Right cardiac atrium (tissue), 5 donors: ENCODE results near the gene PRKRA. TPM values are rescaled to one million over a fixed set of nuclear protein-coding genes. Genes with fewer than 3 reads are reported as not detected.

ENCODE experiments used
- ATAC-seq, 2 donors: fragments of 200-7000 bp; cut with Tn5 transposase; one replicate each; pipeline versions ENCODE4 v1.8.0 to v1.9.1; 2020; ENCODE audit warnings: moderate library complexity in 2 of 2, mild to moderate bottlenecking in 1 of 2
- DNase-seq, 3 donors: peaks; one replicate each; pipeline ENCODE4 v3.0.0-alpha.2; 2020
- H3K27ac ChIP-seq: one replicate; pipeline ENCODE4 v1.5.1; 2013; ENCODE audit warnings: mild to moderate bottlenecking, low read length, control low read depth, moderate library complexity
- H3K27me3 ChIP-seq: one replicate; pipeline ENCODE4 v1.6.1; 2013; ENCODE audit not compliant: control insufficient read depth, insufficient read depth
- H3K4me1 ChIP-seq: one replicate; pipeline ENCODE4 v1.6.1; 2013; ENCODE audit warnings: low read length; ENCODE audit not compliant: control insufficient read depth, insufficient read depth
- H3K4me3 ChIP-seq: one replicate; pipeline ENCODE4 v1.5.1; 2013; ENCODE audit warnings: low read length, control low read depth
- H3K9me3 ChIP-seq: one replicate; pipeline ENCODE4 v1.6.1; 2013; ENCODE audit warnings: low read length; ENCODE audit not compliant: control insufficient read depth
- WGBS: extraction: QIAGEN DNeasy Blood & Tissue Kit; methylation state at CpG from one replicate; pipeline ENCODE4 v1.1.7; 2013; 5-methylcytosine and 5-hydroxymethylcytosine counted together
- intact Hi-C, 4 donors: fragments of 100-400 bp; cut with DNase I; formaldehyde crosslinking; loops; one replicate each; pipeline versions ENCODE4 v1.11.0 to v1.14.0; 2022 to 2023
- polyA plus RNA-seq: library from polyadenylated mRNA; stranded (reverse); fragments of 200-250 nt; gene quantifications from one replicate; pipeline ENCODE4 v1.2.3, GENCODE V29; 2013
- total RNA-seq, 4 donors: library from RNA; stranded (reverse); fragmentation: NEBNext Ultra II Directional; extraction: Animal tissue kit (Norgen Biotek cat#: 25700); gene quantifications; one replicate each; pipeline ENCODE4 v1.2.1, GENCODE V29; 2021
- donor health status: healthy with polysubstance abuse.
- donor health status: DM: no; HTN: yes; CAD: no.
- donor health status: DM: no; HTN: no; CAD: no.
- donor health status: DM: no; HTN: yes; CAD: no; lungs with severe emphysema.
- donor health status: DM: yes; HTN: yes; CAD: no.

PRKRA gene
- total and polyA plus RNA-seq, 5 donors = 35.5 to 43.9 (median 37.2) TPM

DNA sequence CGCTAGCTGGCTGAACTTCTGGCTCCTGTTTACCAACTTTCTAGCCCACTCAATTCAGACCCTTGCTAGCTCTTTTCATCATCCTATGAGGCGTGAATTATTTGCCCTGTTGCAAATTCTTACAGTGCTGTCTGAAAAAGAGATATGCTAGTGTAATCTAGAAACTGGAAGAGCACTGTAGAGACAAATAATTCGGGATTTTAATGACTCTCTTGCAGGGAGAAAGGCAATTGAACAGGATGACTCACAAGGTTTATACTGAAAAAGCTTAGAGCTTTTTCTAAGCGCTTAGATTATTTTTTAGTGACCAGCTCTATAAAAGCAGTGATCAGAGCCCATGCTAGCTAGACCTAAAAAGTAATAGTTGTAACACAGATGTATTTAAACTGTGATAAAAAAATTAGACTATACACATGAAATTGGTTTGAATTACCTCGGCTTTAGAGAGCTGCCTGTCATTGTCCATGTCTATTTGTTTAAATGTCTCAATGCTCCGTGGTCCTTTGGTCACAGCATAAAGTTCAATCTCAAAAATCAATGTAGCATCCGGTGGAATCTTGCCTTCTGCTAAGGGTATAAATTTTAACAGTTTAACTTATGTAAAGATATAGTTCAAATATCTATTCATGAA lies 18.4 kb upstream of the PRKRA start:
- 88% methylated on average over 7 of the region's 7 CpGs for WGBS
- H3K27me3 ChIP-seq = no peaks in the 10 kb centered on the region
- intact Hi-C loops = no loop called here
- no peaks in the 10 kb centered on the region for H3K4me1 ChIP-seq
- ATAC-seq (no peak), DNase-seq (no peak)
- H3K4me3 ChIP-seq = no peak overlapping the region
- no peak overlapping the region for H3K27ac ChIP-seq
- no peaks in the 10 kb centered on the region for H3K9me3 ChIP-seq

DNA sequence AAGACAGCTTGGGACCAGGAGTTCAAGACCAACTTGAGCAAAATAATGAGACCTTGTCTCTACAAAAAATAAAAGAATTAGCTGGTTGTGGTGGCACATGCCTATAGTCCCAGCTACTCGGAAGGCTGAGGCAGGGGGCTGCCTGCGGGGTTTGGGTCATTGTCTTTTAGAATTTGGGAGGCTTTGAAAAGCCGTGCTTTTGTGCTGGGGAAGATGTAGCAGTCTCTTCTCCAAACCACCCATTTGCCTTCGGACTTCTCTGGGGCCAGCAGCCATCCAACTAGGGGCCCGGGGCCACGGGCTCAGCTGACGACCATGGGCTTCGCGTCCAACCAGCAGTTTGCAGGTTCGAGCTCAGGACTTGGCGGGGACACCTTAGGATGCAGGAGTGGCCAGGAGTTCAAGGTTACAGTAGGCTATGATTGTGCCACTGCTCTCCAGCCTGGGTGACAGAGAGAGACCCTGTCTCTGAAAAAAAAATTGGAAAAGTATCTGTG lies 6.5 kb upstream of the PRKRA start:
- 88% methylated on average over 11 of the region's 11 CpGs for WGBS
- Histone ChIP-seq H3K27me3 (no peaks in the 10 kb centered on the region), H3K4me3 (no peak overlapping the region), H3K9me3 (no peaks in the 10 kb centered on the region), H3K4me1 (no peaks in the 10 kb centered on the region), H3K27ac (no peak overlapping the region)
- ATAC-seq (no peak), DNase-seq (no peak)
- intact Hi-C loops = no loop called here

DNA sequence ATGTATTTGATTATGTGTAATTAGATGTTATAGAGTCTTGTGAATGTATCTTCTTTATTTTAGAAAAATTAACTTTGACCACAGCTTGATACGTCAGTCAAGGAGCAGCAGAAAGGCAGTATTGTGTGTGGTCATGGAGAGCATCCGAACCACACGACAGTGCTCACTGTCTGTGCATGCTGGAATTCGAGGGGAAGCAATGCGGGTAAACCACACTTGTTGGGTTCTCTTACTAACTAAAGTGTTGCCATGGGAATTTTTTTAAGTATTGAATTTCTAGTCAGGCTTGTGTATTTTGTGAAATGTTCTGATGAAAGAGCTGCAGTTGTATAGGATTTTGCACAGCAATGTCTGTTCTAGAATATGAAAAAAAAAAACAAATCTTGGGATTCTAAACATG lies 5.0 kb upstream of the PRKRA start:
- H3K4me3 ChIP-seq = no peak overlapping the region
- no peaks in the 10 kb centered on the region for H3K4me1 ChIP-seq
- DNase-seq (no peak), ATAC-seq (no peak)
- intact Hi-C loops = no loop called here
- H3K9me3 ChIP-seq = no peaks in the 10 kb centered on the region
- H3K27ac ChIP-seq = no peak overlapping the region
- WGBS = 88% methylated on average over 5 of the region's 5 CpGs
- no peaks in the 10 kb centered on the region for H3K27me3 ChIP-seq

DNA sequence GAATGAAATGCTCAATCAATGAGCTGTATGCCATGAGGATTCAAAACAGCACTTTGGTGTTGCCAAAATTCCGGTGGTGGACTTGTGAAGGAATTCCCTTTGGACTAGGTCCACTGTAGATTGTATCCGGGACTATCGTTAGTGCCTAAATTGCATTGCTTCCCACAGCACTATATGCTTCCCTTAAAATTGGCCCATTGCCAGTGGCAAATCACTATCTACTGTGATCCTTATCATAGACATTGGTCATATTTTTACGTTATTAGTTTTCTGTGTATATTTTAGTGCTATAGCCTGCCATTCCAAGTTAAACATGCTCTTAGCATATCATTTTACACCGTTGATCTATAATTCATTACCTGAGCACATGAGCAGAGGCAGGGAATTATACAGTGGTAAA lies 1.9 kb upstream of the PRKRA start:
- WGBS = 46% methylated on average over 5 of the region's 5 CpGs
- Histone ChIP-seq H3K27me3 (no peaks in the 10 kb centered on the region), H3K4me3 (no peak overlapping the region), H3K27ac (no peak overlapping the region), H3K9me3 (no peaks in the 10 kb centered on the region), H3K4me1 (peaks cover 9% of the 10 kb centered on the region)
- DNase-seq (no peak), ATAC-seq (no peak)
- intact Hi-C loops = no loop called here

DNA sequence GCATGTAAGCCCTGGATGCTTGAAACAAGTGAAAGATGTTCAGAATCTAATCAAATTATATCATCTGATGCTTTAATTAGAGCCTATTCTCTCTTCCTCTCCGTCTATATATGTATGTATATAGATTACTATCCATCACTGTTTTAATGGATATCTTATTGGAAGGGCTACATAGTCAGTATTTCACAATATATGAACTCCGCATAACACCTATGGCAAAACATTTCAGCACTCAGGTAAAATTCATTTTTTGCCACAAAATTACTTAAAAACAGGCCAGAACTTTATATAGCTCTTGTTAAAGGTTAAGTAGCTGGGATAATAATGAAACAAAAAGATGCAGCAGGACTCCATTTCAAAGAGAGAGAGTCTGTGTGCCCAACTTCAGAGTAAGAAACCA lies 1.4 kb upstream of the PRKRA start:
- no peaks in the 10 kb centered on the region for H3K9me3 ChIP-seq
- DNase-seq (no peak), ATAC-seq (no peak)
- H3K4me1 ChIP-seq = peaks cover 9% of the 10 kb centered on the region
- H3K4me3 ChIP-seq = no peak overlapping the region
- no peak overlapping the region for H3K27ac ChIP-seq
- intact Hi-C loops = no loop called here
- H3K27me3 ChIP-seq = no peaks in the 10 kb centered on the region
- WGBS = 99% methylated on average over 2 of the region's 2 CpGs

DNA sequence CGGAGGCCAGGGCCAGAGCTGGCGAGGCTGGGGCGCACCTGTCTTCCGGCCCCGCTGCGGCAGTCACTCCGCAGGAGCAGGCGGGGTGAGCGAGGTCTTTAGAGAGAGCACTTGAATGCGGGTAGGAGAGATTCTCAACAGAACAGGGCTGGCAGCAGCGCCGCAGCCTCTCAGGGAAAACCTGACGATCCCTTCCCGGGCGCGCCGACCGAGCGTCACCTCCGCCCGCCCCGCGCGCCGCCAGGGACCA lies 526 bp downstream of the PRKRA start:
- no peak for DNase-seq
- Histone ChIP-seq H3K9me3 (no peaks in the 10 kb centered on the region), H3K27me3 (no peaks in the 10 kb centered on the region), H3K4me3 (peak overlapping the region; percentile 62), H3K27ac (peak overlapping the region; percentile 96), H3K4me1 (peaks cover 10% of the 10 kb centered on the region)
- no peak for ATAC-seq
- intact Hi-C loops = loop anchor here in 1 of 4 donors (2.0 kb wide), 1 partner anchor 28 kb away; the partner anchor contains the start of gene FKBP7
- WGBS = under 1% methylated on average over 25 of the region's 25 CpGs

DNA sequence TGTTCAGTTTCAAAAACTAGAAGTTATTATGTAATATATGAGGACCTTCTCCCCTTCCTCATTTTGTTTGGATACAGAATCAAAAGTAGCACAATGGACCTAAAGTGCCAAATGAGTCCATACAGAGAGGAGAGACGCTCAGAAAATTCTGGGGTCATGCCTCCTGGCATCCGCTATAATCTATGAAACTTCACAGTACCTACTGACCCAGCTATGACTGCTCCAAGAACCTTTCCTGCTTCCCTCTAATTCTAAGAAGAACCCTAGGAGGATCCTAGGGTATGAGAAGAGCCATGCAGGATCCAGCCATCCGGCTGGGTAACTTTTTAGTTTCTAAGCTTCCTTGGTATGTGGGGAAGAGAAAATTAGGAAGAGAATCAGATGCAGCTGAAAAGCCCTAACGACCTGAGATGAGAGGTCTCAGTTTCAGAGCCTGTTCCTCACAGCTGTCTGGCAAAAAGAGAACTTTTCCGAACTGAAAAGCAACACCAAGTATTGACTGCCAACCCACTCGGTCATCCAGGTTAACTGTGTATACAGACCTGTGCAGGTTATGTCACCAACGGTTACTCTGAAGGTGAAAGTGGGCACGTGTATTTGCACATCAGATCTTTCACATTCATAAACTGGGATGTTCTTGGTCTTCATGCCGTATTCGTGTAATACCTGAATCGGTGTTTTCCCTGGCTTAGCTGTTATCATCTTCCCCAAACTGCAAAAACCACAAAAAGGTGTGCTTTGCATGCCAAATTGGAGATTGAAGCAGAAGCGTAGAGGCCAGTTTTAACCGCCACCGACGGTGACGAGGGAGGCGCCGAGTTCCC lies 1.1 kb downstream of the PRKRA start:
- no peak for DNase-seq
- no peak for ATAC-seq
- no peaks in the 10 kb centered on the region for H3K9me3 ChIP-seq
- peaks cover 10% of the 10 kb centered on the region for H3K4me1 ChIP-seq
- 6% methylated on average over 18 of the region's 18 CpGs for WGBS
- peak overlapping the region; percentile 62 for H3K4me3 ChIP-seq
- H3K27ac ChIP-seq = peak overlapping the region; percentile 96
- H3K27me3 ChIP-seq = no peaks in the 10 kb centered on the region
- intact Hi-C loops = loop anchor here in 1 of 4 donors (2.0 kb wide), 1 partner anchor 29 kb away; the partner anchor contains the start of gene FKBP7

DNA sequence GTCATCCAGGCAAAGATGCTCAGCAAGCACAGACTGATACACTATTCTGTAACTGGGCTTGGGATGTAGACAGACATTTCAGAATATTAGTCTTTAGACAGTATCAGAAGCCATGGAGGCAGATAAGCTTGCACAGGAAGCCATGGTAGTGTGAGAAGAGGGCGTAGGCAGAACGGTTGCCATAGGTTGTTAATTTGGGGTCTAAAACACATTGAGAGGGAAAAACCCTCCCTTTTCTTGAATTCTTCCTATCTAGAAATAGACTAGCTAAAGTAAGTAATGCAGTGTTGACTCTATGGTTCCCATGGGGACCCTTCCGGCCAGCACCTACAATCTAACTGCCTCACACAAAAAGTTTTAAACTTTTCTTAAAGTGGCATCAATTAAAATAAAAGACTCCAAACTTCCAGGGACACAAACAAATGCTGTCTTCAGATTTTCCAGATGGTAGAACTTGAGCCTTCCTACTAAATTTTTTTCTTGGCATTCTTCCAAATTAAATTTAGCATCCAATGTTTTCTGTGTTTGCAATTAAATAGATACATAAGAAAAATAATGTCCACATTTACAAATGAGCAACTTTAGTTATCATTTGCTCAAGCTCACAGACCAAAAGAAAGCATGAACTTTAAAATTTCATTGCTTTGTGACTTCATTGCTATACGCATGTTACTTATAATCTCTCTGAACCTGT lies 1.9 kb downstream of the PRKRA start:
- ATAC-seq (no peak), DNase-seq (no peak)
- Histone ChIP-seq H3K27me3 (no peaks in the 10 kb centered on the region), H3K4me1 (peaks cover 10% of the 10 kb centered on the region), H3K27ac (no peak overlapping the region), H3K9me3 (no peaks in the 10 kb centered on the region), H3K4me3 (no peak overlapping the region)
- WGBS = 67% methylated on average over 4 of the region's 4 CpGs
- intact Hi-C loops = no loop called here

DNA sequence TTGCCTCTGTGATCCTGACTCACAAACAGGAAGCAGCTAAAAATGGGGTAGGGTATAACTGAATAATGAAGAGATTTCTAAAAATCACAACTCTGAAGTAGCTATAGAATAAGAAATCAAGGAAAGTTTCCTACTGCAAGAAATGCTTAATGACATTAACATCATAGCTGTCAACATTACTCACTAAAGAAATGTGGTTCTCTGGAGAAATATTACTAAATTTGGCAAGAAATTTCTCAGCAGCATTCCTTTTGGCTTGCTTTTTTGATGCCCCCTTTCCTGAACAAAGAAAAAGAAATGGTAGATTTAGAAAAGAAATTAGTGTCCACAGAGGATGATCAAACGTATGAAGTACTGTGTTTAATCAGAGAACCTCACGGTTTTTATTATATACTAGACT lies 9.5 kb downstream of the PRKRA start:
- WGBS = 90% methylated on average over 2 of the region's 2 CpGs
- DNase-seq (no peak), ATAC-seq (no peak)
- Histone ChIP-seq H3K4me3 (no peak overlapping the region), H3K27ac (no peak overlapping the region), H3K9me3 (no peaks in the 10 kb centered on the region), H3K27me3 (no peaks in the 10 kb centered on the region), H3K4me1 (peaks cover 1% of the 10 kb centered on the region)
- intact Hi-C loops = no loop called here

DNA sequence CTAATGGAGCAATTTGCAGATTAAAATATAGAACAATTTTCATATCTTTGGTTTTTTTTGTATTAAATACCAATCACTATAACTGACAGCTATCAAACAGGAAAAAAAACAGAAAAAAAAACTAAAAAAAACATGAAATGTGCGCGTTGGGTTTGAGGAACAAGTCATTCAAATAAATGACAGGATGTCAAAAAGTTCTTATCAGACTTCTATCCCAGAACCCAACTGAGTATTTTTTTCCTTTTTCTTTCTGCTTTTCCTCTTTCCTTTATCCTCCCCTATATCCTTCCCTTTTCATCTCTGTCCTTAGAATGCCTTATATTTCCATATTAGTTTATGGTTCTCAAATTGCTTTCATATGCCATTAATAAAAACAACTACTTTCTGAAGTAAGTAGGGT lies 14.3 kb downstream of the PRKRA start:
- DNase-seq = no peak
- H3K27ac ChIP-seq = no peak overlapping the region
- intact Hi-C loops = no loop called here
- 73% methylated on average over 2 of the region's 2 CpGs for WGBS
- no peaks in the 10 kb centered on the region for H3K9me3 ChIP-seq
- no peaks in the 10 kb centered on the region for H3K4me1 ChIP-seq
- H3K27me3 ChIP-seq = no peaks in the 10 kb centered on the region
- ATAC-seq = no peak
- H3K4me3 ChIP-seq = no peak overlapping the region

DNA sequence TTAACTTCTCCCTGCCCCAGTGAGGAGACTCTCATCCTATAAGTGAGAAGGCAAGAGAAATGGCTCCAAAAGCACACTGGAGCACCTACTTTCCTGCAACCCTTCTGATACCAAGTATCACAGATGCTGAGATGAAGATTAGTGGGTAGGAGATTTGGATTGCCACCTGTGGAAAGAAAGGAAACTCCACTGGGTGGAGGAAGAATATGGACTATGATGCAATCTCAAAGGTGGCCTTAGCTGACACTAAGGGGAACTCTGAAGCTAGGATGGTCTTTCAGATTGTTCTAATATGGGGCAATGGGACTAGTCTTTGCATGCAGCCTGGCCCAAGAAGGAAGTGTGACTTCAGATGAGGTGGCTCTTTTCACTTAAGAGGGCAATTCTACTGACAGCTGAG lies 21.6 kb downstream of the PRKRA start:
- H3K4me1 ChIP-seq = no peaks in the 10 kb centered on the region
- no peak for ATAC-seq
- intact Hi-C loops = no loop called here
- DNase-seq = no peak
- no peak overlapping the region for H3K4me3 ChIP-seq
- no peak overlapping the region for H3K27ac ChIP-seq
- no peaks in the 10 kb centered on the region for H3K9me3 ChIP-seq
- no peaks in the 10 kb centered on the region for H3K27me3 ChIP-seq
